ENCODE data around the gene PHLDA3. TPM values are rescaled to one million over a fixed set of nuclear protein-coding genes. Genes with fewer than 3 reads are reported as not detected.

PHLDA3 gene
- polyA plus RNA-seq, 2 of the 4 experiments (the other 2 are of a cell fraction), result 40.5 to 91.1 TPM

DNA sequence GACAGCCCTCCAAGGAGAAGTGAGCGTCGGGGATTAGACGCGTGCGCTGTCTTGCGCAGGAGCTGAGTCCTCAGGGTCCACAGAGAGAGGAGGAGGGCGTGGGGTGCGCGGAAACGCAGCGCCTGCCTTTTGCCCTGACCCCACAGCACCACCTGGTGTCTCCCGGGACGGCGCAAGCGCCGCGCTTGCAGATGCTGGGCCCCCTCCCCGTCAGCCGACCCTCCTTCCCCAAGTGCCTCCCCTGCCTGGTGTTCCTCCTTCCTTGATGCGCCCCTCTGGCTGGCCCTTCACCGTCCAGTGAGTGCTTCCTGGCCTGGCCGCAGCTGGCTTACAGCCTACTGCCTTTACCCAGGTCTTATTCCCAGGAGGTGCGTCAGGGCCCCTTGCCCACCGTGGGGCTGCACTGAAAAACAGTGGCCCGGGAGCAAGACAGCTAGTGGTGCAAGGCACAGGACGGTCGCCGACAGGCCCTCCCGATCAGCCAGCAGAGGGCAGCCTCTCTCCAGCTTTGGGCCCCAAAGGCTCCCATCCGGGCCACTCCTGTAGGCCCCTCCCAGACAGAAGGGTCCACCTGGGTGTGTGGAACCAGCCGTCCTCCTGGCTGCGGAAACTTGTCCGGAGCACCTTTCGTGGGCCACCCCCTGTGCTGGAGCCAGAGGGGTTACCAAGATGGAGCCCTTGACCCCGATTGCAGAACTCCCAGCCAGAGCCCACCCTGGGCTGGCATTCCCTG, 12.9 kb upstream of the PHLDA3 start (continued):
- TF ChIP-seq, protein P1, sequence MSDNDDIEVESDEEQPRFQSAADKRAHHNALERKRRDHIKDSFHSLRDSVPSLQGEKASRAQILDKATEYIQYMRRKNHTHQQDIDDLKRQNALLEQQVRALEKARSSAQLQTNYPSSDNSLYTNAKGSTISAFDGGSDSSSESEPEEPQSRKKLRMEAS (IDR thresholded peaks at IDR 0.05), result peak; percentile 40; the same call in 1 of the 2 replicates
- TF ChIP-seq MAFK (IDR thresholded peaks at IDR 0.05; ENCODE audit: partially characterized antibody) (no peak), KDM1A (IDR thresholded peaks at IDR 0.05; ENCODE audit: low read depth) (no peak), CBX8 (IDR thresholded peaks at IDR 0.05) (no peak), SREBF2 (IDR thresholded peaks at IDR 0.05) (no peak), ZC3H11A (IDR thresholded peaks at IDR 0.05) (no peak), NFE2L2 (conservative IDR thresholded peaks at IDR 0.05; ENCODE audit: low read length) (no peak), JUNB (IDR thresholded peaks at IDR 0.05) (no peak), FOXS1 (CRISPR knock-in tag; IDR thresholded peaks at IDR 0.05) (no peak), POLR2AphosphoS2 (conservative IDR thresholded peaks at IDR 0.05; ENCODE audit: low read length) (peak; percentile 91), HEYL (CRISPR knock-in tag; IDR thresholded peaks at IDR 0.05) (no peak), EHMT2 (IDR thresholded peaks at IDR 0.05; ENCODE audit: low read depth) (no peak), RNF2 (IDR thresholded peaks at IDR 0.05; ENCODE audit: borderline replicate concordance, low read depth) (no peak), HOXB13 (CRISPR knock-in tag; IDR thresholded peaks at IDR 0.05; ENCODE audit: low read depth) (no peak), CHD2 (IDR thresholded peaks at IDR 0.05; ENCODE audit: low read length, partially characterized antibody) (no peak), ZFP36 (IDR thresholded peaks at IDR 0.05; ENCODE audit: borderline replicate concordance, partially characterized antibody) (no peak), EHF (CRISPR knock-in tag; IDR thresholded peaks at IDR 0.05) (no peak), HDAC2 (IDR thresholded peaks at IDR 0.05) (no peak), POLR2A (IDR thresholded peaks at IDR 0.05; ENCODE audit: low read length) (no peak), RFX5 (IDR thresholded peaks at IDR 0.05) (no peak), FOSB (CRISPR knock-in tag; IDR thresholded peaks at IDR 0.05) (peak; percentile 66), ZSCAN20 (CRISPR knock-in tag; IDR thresholded peaks at IDR 0.05) (no peak), ESRRA (IDR thresholded peaks at IDR 0.05; ENCODE audit: borderline replicate concordance, low read length) (no peak), EP300 (IDR thresholded peaks at IDR 0.05) (no peak), GATA3 (IDR thresholded peaks at IDR 0.05; ENCODE audit: borderline replicate concordance) (no peak), FOSL2 (IDR thresholded peaks at IDR 0.05) (no peak), FOSL2 (CRISPR knock-in tag; IDR thresholded peaks at IDR 0.05) (no peak), MYC (IDR thresholded peaks at IDR 0.05; ENCODE audit: borderline replicate concordance, low read length) (no peak)
- TF ChIP-seq, protein P2, sequence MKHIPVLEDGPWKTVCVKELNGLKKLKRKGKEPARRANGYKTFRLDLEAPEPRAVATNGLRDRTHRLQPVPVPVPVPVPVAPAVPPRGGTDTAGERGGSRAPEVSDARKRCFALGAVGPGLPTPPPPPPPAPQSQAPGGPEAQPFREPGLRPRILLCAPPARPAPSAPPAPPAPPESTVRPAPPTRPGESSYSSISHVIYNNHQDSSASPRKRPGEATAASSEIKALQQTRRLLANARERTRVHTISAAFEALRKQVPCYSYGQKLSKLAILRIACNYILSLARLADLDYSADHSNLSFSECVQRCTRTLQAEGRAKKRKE (CRISPR knock-in tag; IDR thresholded peaks at IDR 0.05; ENCODE audit: low read depth), result no peak
- TF ChIP-seq, protein P3, sequence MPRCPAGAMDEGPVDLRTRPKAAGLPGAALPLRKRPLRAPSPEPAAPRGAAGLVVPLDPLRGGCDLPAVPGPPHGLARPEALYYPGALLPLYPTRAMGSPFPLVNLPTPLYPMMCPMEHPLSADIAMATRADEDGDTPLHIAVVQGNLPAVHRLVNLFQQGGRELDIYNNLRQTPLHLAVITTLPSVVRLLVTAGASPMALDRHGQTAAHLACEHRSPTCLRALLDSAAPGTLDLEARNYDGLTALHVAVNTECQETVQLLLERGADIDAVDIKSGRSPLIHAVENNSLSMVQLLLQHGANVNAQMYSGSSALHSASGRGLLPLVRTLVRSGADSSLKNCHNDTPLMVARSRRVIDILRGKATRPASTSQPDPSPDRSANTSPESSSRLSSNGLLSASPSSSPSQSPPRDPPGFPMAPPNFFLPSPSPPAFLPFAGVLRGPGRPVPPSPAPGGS (IDR thresholded peaks at IDR 0.05), result no peak
- TF ChIP-seq, protein P4, sequence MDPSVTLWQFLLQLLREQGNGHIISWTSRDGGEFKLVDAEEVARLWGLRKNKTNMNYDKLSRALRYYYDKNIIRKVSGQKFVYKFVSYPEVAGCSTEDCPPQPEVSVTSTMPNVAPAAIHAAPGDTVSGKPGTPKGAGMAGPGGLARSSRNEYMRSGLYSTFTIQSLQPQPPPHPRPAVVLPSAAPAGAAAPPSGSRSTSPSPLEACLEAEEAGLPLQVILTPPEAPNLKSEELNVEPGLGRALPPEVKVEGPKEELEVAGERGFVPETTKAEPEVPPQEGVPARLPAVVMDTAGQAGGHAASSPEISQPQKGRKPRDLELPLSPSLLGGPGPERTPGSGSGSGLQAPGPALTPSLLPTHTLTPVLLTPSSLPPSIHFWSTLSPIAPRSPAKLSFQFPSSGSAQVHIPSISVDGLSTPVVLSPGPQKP (IDR thresholded peaks at IDR 0.05; ENCODE audit: low read depth, low read length), result no peak
- TF ChIP-seq, protein P5, sequence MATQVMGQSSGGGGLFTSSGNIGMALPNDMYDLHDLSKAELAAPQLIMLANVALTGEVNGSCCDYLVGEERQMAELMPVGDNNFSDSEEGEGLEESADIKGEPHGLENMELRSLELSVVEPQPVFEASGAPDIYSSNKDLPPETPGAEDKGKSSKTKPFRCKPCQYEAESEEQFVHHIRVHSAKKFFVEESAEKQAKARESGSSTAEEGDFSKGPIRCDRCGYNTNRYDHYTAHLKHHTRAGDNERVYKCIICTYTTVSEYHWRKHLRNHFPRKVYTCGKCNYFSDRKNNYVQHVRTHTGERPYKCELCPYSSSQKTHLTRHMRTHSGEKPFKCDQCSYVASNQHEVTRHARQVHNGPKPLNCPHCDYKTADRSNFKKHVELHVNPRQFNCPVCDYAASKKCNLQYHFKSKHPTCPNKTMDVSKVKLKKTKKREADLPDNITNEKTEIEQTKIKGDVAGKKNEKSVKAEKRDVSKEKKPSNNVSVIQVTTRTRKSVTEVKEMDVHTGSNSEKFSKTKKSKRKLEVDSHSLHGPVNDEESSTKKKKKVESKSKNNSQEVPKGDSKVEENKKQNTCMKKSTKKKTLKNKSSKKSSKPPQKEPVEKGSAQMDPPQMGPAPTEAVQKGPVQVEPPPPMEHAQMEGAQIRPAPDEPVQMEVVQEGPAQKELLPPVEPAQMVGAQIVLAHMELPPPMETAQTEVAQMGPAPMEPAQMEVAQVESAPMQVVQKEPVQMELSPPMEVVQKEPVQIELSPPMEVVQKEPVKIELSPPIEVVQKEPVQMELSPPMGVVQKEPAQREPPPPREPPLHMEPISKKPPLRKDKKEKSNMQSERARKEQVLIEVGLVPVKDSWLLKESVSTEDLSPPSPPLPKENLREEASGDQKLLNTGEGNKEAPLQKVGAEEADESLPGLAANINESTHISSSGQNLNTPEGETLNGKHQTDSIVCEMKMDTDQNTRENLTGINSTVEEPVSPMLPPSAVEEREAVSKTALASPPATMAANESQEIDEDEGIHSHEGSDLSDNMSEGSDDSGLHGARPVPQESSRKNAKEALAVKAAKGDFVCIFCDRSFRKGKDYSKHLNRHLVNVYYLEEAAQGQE (IDR thresholded peaks at IDR 0.05), result no peak
- TF ChIP-seq, protein P6, sequence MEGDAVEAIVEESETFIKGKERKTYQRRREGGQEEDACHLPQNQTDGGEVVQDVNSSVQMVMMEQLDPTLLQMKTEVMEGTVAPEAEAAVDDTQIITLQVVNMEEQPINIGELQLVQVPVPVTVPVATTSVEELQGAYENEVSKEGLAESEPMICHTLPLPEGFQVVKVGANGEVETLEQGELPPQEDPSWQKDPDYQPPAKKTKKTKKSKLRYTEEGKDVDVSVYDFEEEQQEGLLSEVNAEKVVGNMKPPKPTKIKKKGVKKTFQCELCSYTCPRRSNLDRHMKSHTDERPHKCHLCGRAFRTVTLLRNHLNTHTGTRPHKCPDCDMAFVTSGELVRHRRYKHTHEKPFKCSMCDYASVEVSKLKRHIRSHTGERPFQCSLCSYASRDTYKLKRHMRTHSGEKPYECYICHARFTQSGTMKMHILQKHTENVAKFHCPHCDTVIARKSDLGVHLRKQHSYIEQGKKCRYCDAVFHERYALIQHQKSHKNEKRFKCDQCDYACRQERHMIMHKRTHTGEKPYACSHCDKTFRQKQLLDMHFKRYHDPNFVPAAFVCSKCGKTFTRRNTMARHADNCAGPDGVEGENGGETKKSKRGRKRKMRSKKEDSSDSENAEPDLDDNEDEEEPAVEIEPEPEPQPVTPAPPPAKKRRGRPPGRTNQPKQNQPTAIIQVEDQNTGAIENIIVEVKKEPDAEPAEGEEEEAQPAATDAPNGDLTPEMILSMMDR (IDR thresholded peaks at IDR 0.05), result peak; percentile 93
- TF ChIP-seq, protein P7, sequence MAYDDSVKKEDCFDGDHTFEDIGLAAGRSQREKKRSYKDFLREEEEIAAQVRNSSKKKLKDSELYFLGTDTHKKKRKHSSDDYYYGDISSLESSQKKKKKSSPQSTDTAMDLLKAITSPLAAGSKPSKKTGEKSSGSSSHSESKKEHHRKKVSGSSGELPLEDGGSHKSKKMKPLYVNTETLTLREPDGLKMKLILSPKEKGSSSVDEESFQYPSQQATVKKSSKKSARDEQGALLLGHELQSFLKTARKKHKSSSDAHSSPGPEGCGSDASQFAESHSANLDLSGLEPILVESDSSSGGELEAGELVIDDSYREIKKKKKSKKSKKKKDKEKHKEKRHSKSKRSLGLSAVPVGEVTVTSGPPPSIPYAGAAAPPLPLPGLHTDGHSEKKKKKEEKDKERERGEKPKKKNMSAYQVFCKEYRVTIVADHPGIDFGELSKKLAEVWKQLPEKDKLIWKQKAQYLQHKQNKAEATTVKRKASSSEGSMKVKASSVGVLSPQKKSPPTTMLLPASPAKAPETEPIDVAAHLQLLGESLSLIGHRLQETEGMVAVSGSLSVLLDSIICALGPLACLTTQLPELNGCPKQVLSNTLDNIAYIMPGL (CRISPR knock-in tag; IDR thresholded peaks at IDR 0.05; ENCODE audit: borderline replicate concordance), result no peak

Data from A549 (cell line).